Fibroblast of villous mesenchyme (primary cell): ENCODE data around the gene SLITRK6. TPM values are rescaled to one million over a fixed set of nuclear protein-coding genes. Genes with fewer than 3 reads are reported as not detected.
"Not testable (repeated sequence)": the region's sequence is repeated elsewhere in the genome, so short reads cannot be mapped to it uniquely, and the experiment has no call there.

ENCODE experiments used
- DNase-seq: peaks from one replicate; pipeline ENCODE4 v3.0.0-alpha.2; 2010; ENCODE audit warnings: low read depth
- H3K4me3 ChIP-seq: 2 replicates; pipeline ENCODE4 v1.5.1; 2011; ENCODE audit warnings: low read depth, mild to moderate bottlenecking, low read length
- total RNA-seq: library from RNA; depleted of rRNA; stranded (reverse); fragments of >200 nt; gene quantifications from 2 replicates; pipeline ENCODE4 v1.2.3, GENCODE V29; 2012
- TF ChIP-seq, protein P1 (sequence below): IDR thresholded peaks from 2 replicates; pipeline ENCODE4 v1.5.1; 2012; ENCODE audit warnings: low read depth, mild to moderate bottlenecking, low read length; ENCODE audit not compliant: insufficient read depth

SLITRK6 gene
- total RNA-seq, 1 donor = not detected

DNA sequence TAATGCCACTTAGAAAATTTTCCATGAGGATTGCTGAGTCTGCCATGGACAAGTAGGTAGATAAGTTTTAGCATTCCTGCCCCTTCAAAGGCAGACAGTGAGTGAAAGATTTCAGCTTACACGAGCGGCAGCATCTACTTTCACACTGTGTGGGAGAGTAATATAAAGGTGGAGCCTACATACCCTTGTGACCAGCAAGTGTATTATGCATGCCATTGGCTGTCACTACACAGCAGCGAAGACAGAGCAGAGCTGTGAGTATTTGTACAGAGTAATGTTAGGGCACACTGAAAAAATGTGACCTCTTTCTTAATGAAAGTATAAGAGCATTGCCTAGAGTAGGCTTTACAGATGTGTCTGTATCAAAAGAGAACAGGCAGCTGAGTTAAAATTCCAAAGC lies 14.0 kb downstream of the SLITRK6 start:
- TF ChIP-seq, protein P1, sequence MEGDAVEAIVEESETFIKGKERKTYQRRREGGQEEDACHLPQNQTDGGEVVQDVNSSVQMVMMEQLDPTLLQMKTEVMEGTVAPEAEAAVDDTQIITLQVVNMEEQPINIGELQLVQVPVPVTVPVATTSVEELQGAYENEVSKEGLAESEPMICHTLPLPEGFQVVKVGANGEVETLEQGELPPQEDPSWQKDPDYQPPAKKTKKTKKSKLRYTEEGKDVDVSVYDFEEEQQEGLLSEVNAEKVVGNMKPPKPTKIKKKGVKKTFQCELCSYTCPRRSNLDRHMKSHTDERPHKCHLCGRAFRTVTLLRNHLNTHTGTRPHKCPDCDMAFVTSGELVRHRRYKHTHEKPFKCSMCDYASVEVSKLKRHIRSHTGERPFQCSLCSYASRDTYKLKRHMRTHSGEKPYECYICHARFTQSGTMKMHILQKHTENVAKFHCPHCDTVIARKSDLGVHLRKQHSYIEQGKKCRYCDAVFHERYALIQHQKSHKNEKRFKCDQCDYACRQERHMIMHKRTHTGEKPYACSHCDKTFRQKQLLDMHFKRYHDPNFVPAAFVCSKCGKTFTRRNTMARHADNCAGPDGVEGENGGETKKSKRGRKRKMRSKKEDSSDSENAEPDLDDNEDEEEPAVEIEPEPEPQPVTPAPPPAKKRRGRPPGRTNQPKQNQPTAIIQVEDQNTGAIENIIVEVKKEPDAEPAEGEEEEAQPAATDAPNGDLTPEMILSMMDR = no peak
- H3K4me3 ChIP-seq = no peak overlapping the region
- DNase-seq = no peak

DNA sequence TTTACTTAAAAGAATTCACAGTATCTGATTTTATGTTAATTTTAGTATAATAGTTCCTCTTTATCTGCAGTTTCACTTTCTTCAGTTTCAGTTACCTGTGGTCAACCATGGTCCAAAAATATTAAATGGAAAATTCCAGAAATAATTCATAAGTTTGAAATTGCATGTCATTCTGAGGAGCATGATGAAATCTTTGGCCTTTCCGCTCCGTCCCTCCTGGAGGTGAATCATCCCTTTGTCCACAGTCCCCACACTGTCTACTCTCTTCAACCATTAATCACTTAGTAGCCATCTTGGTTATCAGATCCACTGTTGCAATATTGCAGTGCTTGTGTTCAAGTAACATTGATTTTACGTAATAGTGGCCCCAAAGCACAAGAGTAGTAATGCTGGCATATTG lies 26.9 kb downstream of the SLITRK6 start:
- TF ChIP-seq, protein P1 = no peak
- no peak for DNase-seq
- H3K4me3 ChIP-seq = no peak overlapping the region

DNA sequence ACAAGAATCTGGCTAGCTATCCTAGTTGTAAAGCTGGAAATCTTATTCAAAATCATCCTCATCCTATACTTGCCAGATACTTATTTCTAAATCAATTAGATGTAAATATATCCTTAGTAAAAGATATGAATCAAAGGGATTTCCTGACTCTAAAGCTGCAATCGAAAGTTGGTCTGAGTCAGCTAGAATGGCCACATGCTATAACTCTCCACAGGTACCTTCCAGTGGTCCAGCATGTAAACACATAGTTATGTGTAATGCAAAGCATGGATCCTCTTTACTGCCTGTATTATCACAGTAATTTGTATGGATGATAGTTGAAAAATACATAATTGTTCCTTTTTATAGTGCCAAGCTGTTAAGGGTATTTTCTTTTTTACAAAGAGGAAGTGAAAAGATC lies 27.4 kb downstream of the SLITRK6 start:
- H3K4me3 ChIP-seq = no peak overlapping the region
- DNase-seq = no peak
- TF ChIP-seq, protein P1 = no peak

DNA sequence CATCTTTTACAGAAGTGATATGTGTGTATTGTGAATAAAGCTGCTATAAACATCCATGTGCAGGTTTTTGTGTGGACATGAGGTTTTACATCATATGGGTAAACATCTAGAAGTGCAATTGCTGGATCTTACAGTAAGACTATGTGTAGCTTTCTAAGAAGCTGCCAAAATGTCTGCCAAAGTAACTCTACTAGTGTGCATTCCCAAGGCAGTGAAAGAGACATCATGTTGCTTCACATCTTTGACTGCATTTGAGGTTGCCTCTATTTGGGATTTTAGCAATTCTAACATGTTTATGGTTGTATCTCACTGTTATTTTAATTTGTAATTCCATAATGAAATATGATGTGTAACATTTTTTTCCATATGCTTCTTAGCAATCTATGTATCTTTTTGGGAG lies 30.3 kb downstream of the SLITRK6 start:
- TF ChIP-seq, protein P1 = no peak
- no peak for DNase-seq
- no peak overlapping the region for H3K4me3 ChIP-seq

DNA sequence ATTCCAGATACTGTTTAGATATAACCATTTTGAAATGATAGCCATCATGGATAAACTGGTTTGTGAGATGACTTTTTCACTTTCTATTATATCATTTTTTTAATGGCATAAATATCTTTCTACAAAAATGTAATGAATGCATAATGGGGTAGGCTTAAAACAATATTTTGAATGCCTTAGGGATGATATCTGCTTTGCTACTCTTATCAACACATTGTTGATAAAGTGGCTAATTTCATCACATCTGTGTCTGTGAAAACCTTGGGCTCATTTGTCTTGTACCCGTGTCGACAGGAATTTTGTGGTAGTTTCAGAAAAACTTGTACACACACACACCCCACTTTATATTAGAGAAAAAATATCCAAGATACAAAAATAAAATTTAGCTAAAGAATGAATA lies 44.1 kb downstream of the SLITRK6 start:
- no peak overlapping the region for H3K4me3 ChIP-seq
- TF ChIP-seq, protein P1 = no peak
- DNase-seq = no peak

DNA sequence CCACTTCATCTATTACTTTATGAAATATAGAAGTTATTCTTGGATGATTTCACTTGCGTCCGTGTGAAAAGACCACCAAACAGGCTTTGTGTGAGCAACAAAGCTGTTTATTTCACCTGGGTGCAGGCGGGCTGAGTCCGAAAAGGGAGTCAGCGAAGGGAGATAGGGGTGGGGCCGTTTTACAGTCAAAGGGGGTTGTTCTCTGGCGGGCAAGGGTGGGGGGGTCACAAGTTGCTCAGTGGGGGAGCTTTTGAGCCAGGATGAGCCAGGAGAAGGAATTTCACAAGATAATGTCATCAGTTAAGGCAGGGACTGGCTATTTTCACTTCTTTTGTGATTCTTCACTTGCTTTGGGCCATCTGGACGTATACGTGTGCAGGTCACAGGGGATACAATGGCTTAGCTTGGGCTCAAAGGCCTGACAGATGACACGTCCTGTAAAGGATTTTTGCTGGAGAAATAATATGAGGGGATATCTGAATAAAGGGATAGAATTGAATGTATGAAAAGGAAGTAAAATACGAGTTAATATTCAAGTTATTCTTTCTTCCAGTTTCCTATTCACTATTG lies 55.9 kb downstream of the SLITRK6 start:
- not testable (repeated sequence) for DNase-seq, H3K4me3 ChIP-seq
